ENCODE results near the gene PYCR2.
"Not testable (repeated sequence)": the region's sequence is repeated elsewhere in the genome, so short reads cannot be mapped to it uniquely, and the experiment has no call there.

PYCR2 gene

DNA sequence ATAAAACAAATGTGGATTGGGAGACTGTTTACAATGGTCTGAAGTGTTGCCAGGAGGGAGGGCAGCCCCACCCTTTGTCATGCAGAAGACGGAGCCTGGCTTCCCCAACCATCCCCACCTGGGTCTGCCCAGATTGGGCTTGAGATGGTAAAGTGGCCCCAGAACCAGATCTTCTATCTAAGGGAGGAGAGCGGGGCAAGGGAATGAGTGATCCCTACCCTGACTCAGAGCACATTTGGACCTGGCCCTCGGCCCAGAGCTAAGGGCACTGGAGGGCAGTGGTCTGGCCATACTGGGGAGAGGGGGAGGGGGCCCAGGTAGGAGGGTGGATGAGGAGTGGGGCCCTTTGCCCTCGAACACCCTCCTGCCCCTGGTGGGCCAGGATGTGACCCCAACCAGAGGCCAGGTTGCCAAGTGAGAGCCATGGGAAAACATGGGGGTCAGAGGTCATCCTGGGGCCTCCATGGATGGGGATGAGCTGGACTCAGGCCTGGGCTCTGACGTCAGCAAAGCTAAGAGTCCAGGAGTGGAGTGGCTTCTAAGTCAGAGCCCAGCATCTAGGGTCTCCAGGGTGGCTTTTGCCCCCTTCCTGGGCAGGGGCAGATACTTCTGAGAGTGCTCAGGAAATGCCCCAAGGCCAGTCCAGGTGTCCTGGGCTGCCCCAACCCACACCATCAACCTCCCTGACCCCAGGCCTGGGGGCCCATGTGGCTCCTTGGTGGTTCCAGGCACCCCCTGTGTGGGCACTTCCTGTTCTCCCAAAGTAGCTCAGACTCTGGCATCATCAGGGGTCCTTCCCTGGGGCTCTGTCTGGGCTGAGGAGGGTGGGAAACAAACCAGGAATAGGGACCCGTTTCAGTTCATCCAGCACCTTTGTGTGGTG is 33.5 kb downstream of the PYCR2 start:
- TF ChIP-seq, protein P1, sequence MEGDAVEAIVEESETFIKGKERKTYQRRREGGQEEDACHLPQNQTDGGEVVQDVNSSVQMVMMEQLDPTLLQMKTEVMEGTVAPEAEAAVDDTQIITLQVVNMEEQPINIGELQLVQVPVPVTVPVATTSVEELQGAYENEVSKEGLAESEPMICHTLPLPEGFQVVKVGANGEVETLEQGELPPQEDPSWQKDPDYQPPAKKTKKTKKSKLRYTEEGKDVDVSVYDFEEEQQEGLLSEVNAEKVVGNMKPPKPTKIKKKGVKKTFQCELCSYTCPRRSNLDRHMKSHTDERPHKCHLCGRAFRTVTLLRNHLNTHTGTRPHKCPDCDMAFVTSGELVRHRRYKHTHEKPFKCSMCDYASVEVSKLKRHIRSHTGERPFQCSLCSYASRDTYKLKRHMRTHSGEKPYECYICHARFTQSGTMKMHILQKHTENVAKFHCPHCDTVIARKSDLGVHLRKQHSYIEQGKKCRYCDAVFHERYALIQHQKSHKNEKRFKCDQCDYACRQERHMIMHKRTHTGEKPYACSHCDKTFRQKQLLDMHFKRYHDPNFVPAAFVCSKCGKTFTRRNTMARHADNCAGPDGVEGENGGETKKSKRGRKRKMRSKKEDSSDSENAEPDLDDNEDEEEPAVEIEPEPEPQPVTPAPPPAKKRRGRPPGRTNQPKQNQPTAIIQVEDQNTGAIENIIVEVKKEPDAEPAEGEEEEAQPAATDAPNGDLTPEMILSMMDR (IDR thresholded peaks at IDR 0.05; ENCODE audit: control insufficient read depth, extremely low read depth, insufficient read depth), result no peak
- no peak overlapping the region for H3K4me3 ChIP-seq (ENCODE audit: low read depth, low read length)
- no peak for DNase-seq (ENCODE audit: low read depth)

DNA sequence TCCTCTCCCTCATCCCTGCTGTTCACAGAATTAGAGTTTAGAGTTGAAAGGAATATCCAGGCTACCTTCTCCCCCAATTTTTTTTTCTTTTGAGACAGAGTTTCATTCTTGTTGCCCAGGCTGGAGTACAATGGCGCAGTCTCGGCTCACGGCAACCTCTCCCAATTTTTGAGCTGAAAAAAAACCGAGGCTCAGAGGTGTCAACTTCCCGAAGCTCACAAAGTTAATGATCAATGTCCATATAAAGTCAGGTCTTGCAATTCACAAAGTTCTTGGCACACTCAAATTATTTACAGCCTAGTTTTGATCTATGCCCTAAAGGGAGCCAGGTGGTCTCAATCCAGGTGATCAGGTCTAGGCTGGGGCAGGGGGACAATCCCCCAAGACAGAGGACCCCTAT is 34.3 kb downstream of the PYCR2 start:
- no peak overlapping the region for H3K4me3 ChIP-seq (ENCODE audit: low read depth, low read length)
- DNase-seq (ENCODE audit: low read depth), result no peak
- TF ChIP-seq, protein P1 (IDR thresholded peaks at IDR 0.05; ENCODE audit: control insufficient read depth, extremely low read depth, insufficient read depth), result no peak

DNA sequence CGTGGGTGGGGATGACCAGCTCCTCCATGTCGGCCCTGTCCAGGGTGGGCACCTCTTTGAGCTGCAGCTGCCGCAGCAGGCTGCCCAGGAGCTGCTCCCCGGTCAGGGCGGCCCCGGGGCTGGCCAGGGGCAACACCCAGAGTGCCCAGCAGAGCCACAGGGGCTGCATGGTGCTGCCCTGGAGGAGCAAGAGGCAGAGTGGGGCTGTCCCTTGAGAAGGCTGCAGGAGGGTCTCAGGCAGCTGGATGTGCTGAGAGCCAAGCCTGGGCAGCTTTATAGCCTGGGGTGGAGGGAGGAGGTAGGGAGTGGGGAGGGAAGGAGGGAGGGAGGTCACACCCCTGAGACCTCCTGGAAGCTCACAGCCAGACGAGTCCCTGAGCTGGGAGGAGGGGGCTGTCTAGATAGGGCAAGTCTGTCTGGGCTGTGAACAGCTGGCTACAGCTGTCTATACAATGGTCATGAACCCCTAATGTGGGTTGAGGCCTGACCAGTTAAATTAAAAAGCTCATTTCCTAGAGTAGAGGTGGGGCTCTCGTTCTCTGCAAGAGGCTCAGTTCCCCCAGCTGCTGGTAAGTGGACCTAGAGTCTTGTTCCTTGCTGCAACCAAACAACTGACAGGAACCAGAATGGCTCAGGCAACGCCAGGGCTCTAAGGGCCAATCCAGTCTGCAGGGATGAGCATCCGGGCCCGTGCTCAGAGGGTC is 35.0 kb downstream of the PYCR2 start, which contains the start of gene LEFTY1:
TSS of gene LEFTY1 (minus strand) at position 249 of the 704 bp plus-strand sequence. CDS start at position 169, 80 bp downstream.
- TF ChIP-seq, protein P1 (IDR thresholded peaks at IDR 0.05; ENCODE audit: control insufficient read depth, extremely low read depth, insufficient read depth), result no peak
- DNase-seq (ENCODE audit: low read depth), result no peak
- no peak within 1 kb of the TSS for H3K4me3 ChIP-seq (ENCODE audit: low read depth, low read length)

DNA sequence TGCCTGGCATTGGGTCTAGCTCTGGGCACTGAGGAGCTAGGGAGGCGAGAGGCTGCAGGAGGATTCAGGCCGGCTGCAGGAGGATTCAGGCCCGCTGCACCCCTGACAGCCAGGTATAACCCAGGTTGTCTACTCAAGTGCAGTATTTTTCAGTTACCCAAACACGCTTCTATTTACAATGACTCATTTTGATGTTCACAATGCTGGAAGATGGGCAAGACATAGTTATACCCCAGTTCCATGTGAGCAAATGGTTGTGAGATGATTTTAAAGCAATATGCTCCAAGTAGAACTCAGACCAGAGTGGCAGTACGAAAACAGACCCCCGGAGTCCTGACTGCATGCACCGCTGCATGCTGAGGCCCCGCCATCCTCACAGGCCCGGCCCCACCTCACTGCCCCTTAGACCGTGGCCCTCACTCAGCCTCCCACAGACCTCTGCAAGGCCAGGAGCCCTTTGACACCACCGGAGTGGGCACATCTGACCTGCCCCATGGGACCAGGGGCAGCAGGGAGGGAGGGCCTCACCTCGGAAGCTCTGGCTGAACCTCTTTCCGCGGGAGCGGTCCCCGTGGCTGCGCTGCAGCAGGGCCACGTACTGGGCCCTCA is 35.7 kb downstream of the PYCR2 start:
- no peak for DNase-seq (ENCODE audit: low read depth)
- no peak overlapping the region for H3K4me3 ChIP-seq (ENCODE audit: low read depth, low read length)
- TF ChIP-seq, protein P1 (IDR thresholded peaks at IDR 0.05; ENCODE audit: control insufficient read depth, extremely low read depth, insufficient read depth), result no peak

DNA sequence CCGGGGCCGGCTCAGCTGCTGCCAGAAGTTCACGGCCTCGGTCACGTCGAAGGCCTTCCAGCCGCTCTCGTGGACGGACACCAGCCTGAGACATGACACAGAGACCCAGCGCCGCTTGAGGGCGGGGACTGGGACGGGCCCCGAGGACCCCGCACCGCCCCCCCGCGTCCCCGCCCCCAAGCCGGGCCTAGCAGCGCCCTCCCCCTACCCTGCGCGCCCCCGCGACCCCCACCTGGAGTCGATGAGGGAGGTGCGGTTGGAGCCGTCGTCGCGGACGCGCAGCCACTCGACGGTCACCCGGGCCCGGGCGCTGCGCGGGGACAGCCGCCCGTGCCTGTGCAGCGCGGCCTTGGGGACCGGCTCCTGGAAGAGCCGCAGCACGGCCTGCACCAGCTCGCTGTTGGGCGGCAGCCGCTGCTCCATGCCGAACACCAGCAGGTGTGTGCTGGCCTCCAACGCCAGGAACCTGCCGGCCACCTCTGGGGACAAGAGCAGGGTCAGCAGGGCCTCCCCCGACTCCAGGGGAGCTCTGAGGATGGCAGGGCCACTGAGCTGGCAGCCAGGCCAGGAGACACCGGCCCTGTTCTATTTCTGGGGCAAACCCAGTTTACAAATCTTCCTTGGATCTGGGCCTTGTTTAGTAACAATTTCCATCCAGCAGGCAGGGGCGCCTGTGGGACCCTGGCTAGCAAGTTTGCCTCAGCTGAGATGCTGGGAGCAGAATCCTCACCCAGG is 36.3 kb downstream of the PYCR2 start:
- not testable (repeated sequence) for DNase-seq (ENCODE audit: low read depth)

DNA sequence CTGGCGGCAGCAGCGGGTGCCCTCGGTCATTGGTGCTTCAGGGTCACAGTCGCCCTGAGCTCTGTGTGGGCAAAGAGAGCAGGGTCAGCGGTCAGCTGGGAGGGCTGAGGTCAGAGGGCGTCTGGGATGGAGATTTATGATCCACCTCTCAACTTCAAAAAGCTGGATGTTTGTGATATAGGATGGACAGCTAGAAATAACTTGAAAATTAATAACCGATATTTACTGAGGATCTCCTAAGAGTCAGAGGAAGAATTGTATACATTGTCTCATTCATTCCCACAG is 37.1 kb downstream of the PYCR2 start:
- TF ChIP-seq, protein P1 (IDR thresholded peaks at IDR 0.05; ENCODE audit: control insufficient read depth, extremely low read depth, insufficient read depth), result no peak
- H3K4me3 ChIP-seq (ENCODE audit: low read depth, low read length), result no peak overlapping the region
- DNase-seq (ENCODE audit: low read depth), result no peak

More for the DNA sequence above, 36.3 kb downstream of the PYCR2 start:
- H3K4me3 ChIP-seq (ENCODE audit: low read depth, low read length), result not testable (repeated sequence)
